Measurements from ENCODE around the gene PLIN5. TPM values are rescaled to one million over a fixed set of nuclear protein-coding genes. Genes with fewer than 3 reads are reported as not detected.

PLIN5 gene
- total RNA-seq, 1 experiment from 2014 or later, result 3.9 TPM

GRCh38 chr19:4554717-4555116 lies 19.7 kb upstream of the PLIN5 start:
- Histone ChIP-seq H3K9ac (ENCODE audit: extremely low read depth, insufficient read length, low read length) (no peak overlapping the region), H2BK12ac (ENCODE audit: insufficient read length, low read depth, low read length) (no peak overlapping the region), H3K14ac (ENCODE audit: insufficient read depth, low read length) (no peak overlapping the region), H3K4me1 (ENCODE audit: insufficient read depth, low read length) (no peaks in the 10 kb centered on the region; the same call in 1 of the 2 replicates), H2AK5ac (ENCODE audit: insufficient read length, low read length) (no peak overlapping the region), H3K23ac (ENCODE audit: insufficient read length, low read depth, low read length) (no peak overlapping the region), H3T11ph (ENCODE audit: low read length) (no peak overlapping the region), H3K27me3 (ENCODE audit: insufficient read depth, low read length) (no peaks in the 10 kb centered on the region), H3K18ac (ENCODE audit: insufficient read length, low read depth, low read length) (no peak overlapping the region), H3K4ac (ENCODE audit: low read depth, low read length) (no peak overlapping the region), H3K27ac (ENCODE audit: insufficient read length, low read depth, low read length) (no peak overlapping the region), H3K79me1 (ENCODE audit: insufficient read depth, low read depth, low read length, poor library complexity, severe bottlenecking) (no peaks in the 10 kb centered on the region), H2BK120ac (ENCODE audit: low read depth, low read length, poor library complexity, severe bottlenecking) (no peak overlapping the region), H2BK5ac (ENCODE audit: insufficient read length, low read length) (no peak overlapping the region), H2BK15ac (ENCODE audit: low read depth, low read length) (no peak overlapping the region), H4K20me1 (ENCODE audit: control insufficient read depth, insufficient read depth, insufficient read length) (peaks cover 6% of the 10 kb centered on the region), H3K23me2 (ENCODE audit: insufficient read length, low read depth, low read length, poor library complexity, severe bottlenecking) (no peaks in the 10 kb centered on the region), H4K8ac (replicated peaks; ENCODE audit: insufficient read length, low read depth, low read length) (no peak overlapping the region), H4K91ac (ENCODE audit: insufficient read length, low read depth, low read length) (no peak overlapping the region), H4K5ac (ENCODE audit: insufficient read length, low read depth, low read length) (no peak overlapping the region), H3K79me2 (ENCODE audit: insufficient read depth, low read length) (no peaks in the 10 kb centered on the region), H3K56ac (ENCODE audit: insufficient read length, low read depth, low read length) (no peak overlapping the region), H2BK20ac (ENCODE audit: low read depth, low read length, poor library complexity, severe bottlenecking) (no peak overlapping the region), H2AFZ (ENCODE audit: low read length) (no peak overlapping the region), H3K9me3 (ENCODE audit: control insufficient read depth, low read depth, low read length) (no peaks in the 10 kb centered on the region), H3K4me2 (ENCODE audit: insufficient read depth, insufficient read length, low read length) (no peak overlapping the region)
- Mint-ChIP-seq H3K36me3 (ENCODE audit: insufficient read depth in 1 of 3, low read depth in 3 of 3) (peaks cover 36 to 60% (median 52%) of the 10 kb centered on the region in 3 experiments), H3K9me3 (no peaks in the 10 kb centered on the region; a peak in 1 of 5 replicates), H3K4me3 (no peak overlapping the region), H3K4me1 (peaks cover 9 to 18% of the 10 kb centered on the region in 2 experiments), H3K27ac (no peak overlapping the region), H3K27me3 (ENCODE audit: low read depth) (peaks cover 3% of the 10 kb centered on the region)
- no peak for DNase-seq
- TF ChIP-seq, protein P1, sequence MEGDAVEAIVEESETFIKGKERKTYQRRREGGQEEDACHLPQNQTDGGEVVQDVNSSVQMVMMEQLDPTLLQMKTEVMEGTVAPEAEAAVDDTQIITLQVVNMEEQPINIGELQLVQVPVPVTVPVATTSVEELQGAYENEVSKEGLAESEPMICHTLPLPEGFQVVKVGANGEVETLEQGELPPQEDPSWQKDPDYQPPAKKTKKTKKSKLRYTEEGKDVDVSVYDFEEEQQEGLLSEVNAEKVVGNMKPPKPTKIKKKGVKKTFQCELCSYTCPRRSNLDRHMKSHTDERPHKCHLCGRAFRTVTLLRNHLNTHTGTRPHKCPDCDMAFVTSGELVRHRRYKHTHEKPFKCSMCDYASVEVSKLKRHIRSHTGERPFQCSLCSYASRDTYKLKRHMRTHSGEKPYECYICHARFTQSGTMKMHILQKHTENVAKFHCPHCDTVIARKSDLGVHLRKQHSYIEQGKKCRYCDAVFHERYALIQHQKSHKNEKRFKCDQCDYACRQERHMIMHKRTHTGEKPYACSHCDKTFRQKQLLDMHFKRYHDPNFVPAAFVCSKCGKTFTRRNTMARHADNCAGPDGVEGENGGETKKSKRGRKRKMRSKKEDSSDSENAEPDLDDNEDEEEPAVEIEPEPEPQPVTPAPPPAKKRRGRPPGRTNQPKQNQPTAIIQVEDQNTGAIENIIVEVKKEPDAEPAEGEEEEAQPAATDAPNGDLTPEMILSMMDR (conservative IDR thresholded peaks at IDR 0.05), result no peak
- no CpG with 5 or more reads among the region's 7 CpGs for WGBS (ENCODE audit: extremely low coverage, insufficient read length, low lambda C conversion rate)
